ENCODE data around the gene RALGAPA1.
"Not testable (repeated sequence)": the region's sequence is repeated elsewhere in the genome, so short reads cannot be mapped to it uniquely, and the experiment has no call there.

RALGAPA1 gene

GRCh38 chr14:35617500-35617899, 191.6 kb downstream of the RALGAPA1 start:
- DNase-seq: no peak

DNA sequence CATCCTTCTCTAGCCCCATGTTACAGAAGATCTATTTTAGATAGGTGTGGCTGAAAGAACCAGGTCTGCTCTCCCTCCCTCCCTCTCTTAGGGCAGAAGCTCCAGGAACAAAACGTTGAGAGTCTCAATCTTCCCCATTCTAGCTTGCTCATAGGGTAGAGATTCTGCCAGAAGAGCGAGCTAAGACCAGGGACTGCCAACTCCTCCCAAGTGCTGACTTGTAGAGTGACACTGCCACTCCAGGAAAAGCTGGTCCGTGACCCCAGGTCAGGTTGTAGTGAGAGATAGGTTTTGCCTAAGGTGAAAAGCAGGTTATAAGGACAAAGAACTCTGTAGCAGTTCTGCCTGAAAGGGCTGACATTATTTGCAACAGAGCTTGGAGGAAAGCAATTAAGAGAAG, 201.7 kb downstream of the RALGAPA1 start:
- no peak for DNase-seq

GRCh38 chr14:35600253-35600652, 208.8 kb downstream of the RALGAPA1 start:
- no peak for DNase-seq

GRCh38 chr14:35594616-35595015, 214.5 kb downstream of the RALGAPA1 start:
- DNase-seq: no peak

- DNase-seq: not testable (repeated sequence)
Observed at GRCh38 chr14:35587373-35587772, 221.7 kb downstream of the RALGAPA1 start.

DNA sequence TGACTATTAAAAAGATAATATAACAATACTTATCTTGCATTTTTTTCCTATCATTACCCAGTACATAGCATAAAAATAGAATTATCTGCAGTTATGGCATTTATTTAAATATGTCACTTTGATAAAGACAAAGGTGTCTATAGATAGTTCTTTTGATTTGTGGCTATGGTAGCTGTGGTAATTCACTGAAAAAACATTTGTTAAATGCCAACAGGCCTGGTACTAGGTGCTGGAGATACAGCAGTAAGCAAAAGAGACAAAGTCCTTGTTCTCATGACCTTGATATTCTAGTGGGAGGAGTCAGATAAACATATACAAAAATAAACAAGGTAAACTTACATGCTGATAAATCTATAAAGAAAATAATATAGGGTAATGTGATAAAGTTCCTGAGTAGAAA, 230.5 kb downstream of the RALGAPA1 start:
- no peak for DNase-seq

GRCh38 chr14:35578135-35578534, 231.0 kb downstream of the RALGAPA1 start:
- no peak for DNase-seq

- no peak for DNase-seq
Observed at GRCh38 chr14:35576856-35577255, 232.2 kb downstream of the RALGAPA1 start.

DNA sequence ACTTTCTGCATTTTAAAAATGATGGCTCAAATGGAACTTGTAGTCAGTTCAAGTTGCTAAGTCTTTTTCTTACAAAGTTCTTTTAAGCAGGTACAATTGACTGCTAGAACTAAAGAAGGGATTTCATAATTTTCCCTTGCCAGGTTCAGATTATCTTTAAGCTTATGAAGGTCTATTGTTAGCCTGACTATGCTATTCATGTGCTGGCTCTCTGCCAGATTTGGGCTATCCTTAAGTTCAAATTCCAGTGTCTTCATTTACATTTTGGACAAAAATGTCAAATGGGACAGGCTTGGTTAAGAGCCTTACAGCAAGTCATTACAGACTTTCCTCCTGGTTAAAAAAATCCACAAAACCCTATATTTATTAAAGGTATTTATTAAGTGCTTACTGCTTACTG, 232.8 kb downstream of the RALGAPA1 start:
- no peak for DNase-seq

GRCh38 chr14:35573911-35574310, 235.2 kb downstream of the RALGAPA1 start:
- no peak for DNase-seq

DNA sequence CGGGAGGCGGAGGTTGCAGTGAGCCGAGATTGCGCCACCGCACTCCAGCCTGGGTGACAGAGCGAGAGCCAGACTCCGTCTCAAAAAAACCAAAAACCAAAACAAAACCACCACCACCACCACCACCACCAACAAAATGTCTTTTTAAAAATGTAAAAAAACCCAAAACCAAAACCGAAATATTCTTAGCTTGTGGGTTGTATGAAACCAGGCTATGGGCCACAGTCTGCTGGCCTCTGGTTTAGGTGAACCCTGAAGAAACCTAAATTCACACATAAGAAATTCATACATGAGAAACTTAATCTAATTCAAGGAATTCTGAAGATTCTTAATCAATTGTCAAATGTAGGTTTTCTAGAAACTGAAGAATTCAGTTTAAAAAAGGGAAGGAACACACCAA, 237.5 kb downstream of the RALGAPA1 start:
- DNase-seq: no peak

- no peak for DNase-seq
Observed at GRCh38 chr14:35565871-35566464, 243.1 kb downstream of the RALGAPA1 start.

- DNase-seq: no peak
Observed at GRCh38 chr14:35558680-35559079, 250.4 kb downstream of the RALGAPA1 start.

- no peak for DNase-seq
Observed at GRCh38 chr14:35557221-35557747, 251.8 kb downstream of the RALGAPA1 start.

DNA sequence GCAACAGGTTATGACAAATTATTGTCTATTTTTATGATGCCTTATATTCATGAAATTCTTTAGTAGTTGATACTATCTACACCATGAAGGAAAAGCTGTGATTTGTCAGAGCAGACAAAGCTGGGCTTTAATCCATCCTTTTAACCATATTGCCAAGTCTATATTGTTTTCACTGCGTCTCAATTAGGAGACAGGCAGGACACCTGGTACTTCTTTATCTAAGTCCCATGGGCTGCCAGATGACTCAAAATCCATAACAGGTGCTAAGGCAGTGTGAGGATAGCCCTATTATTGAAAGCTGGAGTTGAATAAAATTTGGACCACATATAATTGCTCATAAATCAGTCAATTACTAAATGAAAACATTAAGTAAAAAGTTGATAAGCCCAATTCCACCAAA, 252.5 kb downstream of the RALGAPA1 start:
- DNase-seq: no peak

GRCh38 chr14:35553808-35554207, 255.3 kb downstream of the RALGAPA1 start:
- no peak for DNase-seq

GRCh38 chr14:35551081-35551480, 258.0 kb downstream of the RALGAPA1 start:
- no peak for DNase-seq

- DNase-seq: no peak
Observed at GRCh38 chr14:35549551-35549950, 259.5 kb downstream of the RALGAPA1 start.

DNA sequence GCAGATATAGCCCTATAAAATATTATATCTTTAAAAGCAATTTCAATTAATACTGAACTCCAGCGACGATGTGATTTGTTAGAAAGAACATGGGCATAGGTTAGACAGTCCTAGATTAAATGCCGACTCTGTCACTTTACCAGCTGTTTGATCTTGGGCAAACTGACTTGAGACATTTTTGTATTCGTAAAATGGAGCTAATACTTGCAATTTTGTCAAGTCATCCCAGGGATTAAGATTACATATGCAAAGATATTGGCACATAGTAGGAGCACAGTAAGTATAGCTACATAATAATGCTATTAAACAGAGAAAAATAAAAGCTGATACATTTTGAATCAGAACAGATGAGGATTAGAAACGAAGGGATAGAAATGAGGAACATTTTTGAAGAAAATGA, 266.1 kb downstream of the RALGAPA1 start:
- no peak for DNase-seq

GRCh38 chr14:35539969-35540368, 269.1 kb downstream of the RALGAPA1 start:
- DNase-seq: no peak

- peak in 1 of 2 donors; percentile 1 for DNase-seq
Observed at GRCh38 chr14:35535483-35536112, 273.5 kb downstream of the RALGAPA1 start.

DNA sequence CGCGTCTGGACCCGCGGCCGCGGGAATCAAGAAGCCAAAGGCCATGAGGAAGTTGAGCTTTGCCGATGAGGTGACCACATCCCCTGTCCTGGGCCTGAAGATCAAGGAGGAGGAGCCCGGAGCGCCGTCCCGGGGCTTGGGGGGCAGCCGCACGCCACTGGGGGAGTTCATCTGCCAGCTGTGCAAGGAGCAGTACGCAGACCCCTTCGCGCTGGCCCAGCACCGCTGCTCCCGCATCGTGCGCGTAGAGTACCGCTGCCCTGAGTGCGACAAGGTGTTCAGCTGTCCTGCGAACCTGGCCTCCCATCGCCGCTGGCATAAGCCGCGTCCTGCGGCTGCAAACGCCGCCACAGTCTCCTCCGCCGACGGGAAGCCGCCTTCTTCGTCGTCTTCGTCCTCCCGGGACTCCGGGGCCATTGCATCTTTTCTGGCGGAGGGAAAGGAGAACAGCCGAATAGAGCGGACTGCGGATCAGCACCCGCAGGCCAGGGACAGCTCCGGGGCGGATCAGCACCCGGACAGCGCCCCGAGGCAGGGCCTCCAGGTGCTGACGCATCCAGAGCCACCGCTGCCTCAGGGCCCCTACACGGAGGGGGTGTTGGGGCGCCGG, 274.1 kb downstream of the RALGAPA1 start:
- peak; percentile 64 to 73 for DNase-seq

DNA sequence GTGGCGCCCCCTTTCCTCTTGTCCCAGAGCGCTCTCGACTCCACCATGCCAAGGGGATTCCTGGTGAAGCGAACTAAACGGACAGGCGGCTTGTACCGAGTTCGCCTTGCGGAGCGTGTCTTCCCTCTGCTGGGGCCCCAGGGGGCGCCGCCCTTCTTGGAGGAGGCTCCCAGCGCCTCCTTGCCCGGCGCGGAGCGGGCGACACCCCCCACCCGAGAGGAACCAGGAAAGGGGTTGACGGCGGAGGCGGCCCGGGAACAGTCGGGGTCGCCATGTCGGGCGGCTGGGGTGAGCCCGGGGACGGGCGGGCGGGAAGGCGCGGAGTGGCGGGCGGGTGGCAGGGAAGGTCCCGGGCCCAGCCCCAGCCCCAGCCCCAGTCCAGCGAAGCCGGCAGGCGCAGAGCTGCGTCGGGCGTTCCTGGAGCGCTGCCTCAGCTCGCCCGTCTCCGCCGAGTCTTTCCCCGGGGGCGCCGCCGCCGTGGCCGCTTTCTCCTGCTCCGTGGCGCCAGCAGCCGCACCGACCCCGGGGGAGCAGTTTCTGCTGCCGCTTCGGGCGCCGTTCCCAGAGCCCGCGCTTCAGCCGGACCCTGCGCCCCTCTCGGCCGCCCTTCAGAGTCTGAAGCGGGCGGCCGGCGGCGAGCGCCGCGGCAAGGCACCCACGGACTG, 274.8 kb downstream of the RALGAPA1 start:
- peak in 1 of 2 donors; percentile 22 for DNase-seq

Data from stimulated activated CD4-positive, alpha-beta T cell treated with anti-CD3 and anti-CD28 coated beads, Interleukin-2, amount 100 ng/mL, for 24 hours (primary cell).